Measurements from ENCODE around the gene ZNF497. TPM values are rescaled to one million over a fixed set of nuclear protein-coding genes. Genes with fewer than 3 reads are reported as not detected.
"Not testable (repeated sequence)": the region's sequence is repeated elsewhere in the genome, so short reads cannot be mapped to it uniquely, and the experiment has no call there.

The ZNF497 gene
- total RNA-seq (2014; rRNA removed; shearing (Covaris generic)): 1.5 and 2.7 TPM in 2 replicates

GRCh38 chr19:58362272-58362994 is at the start of gene ZNF497:
Gene ZNF497, minus strand, starts transcription at chr19:58362751. Its CDS starts 5,116 bp downstream, at chr19:58357635.
- peak; percentile 99 for DNase-seq (ENCODE audit: low read depth)

GRCh38 chr19:58409010-58409790 is 46.6 kb upstream of the ZNF497 start:
- peak; percentile 58 for DNase-seq (ENCODE audit: low read depth)

GRCh38 chr19:58408152-58409009 is 45.8 kb upstream of the ZNF497 start, which contains the start of gene ZNF584:
Gene ZNF584, plus strand, starts transcription at chr19:58408649. Its CDS starts 499 bp downstream, at chr19:58409148.
- DNase-seq (ENCODE audit: low read depth): peak; percentile 97

DNA sequence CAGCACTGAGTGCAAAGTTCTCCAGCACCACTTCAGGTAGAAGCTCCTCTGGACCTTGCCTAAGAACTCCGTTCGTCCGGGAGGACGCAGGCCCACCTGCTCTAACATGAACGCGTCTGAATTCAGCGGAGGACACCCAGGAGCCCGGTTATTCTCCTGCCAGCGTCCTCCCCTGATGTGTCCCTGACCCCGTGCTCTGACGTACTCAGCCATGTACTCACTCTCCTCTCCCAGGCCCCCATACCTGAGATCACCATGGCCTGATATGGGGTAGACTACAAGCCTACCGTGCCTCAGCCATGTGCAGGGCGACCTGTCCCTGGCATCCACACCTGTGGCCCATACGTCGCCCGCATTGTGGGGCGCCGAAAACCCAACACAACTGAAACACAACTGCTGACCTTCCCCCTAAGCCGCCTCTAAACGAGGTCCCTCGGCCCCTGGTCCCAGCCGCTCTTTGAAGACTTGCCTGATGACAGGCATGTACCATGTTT is 45.2 kb upstream of the ZNF497 start:
- DNase-seq (ENCODE audit: low read depth): peak; percentile 23

GRCh38 chr19:58406818-58407657 is 44.5 kb upstream of the ZNF497 start:
- no peak for DNase-seq (ENCODE audit: low read depth)

- DNase-seq (ENCODE audit: low read depth): not testable (repeated sequence)
Measured at GRCh38 chr19:58403920-58404478, 41.4 kb upstream of the ZNF497 start.

- no peak for DNase-seq (ENCODE audit: low read depth)
Measured at GRCh38 chr19:58401840-58402421, 39.4 kb upstream of the ZNF497 start.

DNA sequence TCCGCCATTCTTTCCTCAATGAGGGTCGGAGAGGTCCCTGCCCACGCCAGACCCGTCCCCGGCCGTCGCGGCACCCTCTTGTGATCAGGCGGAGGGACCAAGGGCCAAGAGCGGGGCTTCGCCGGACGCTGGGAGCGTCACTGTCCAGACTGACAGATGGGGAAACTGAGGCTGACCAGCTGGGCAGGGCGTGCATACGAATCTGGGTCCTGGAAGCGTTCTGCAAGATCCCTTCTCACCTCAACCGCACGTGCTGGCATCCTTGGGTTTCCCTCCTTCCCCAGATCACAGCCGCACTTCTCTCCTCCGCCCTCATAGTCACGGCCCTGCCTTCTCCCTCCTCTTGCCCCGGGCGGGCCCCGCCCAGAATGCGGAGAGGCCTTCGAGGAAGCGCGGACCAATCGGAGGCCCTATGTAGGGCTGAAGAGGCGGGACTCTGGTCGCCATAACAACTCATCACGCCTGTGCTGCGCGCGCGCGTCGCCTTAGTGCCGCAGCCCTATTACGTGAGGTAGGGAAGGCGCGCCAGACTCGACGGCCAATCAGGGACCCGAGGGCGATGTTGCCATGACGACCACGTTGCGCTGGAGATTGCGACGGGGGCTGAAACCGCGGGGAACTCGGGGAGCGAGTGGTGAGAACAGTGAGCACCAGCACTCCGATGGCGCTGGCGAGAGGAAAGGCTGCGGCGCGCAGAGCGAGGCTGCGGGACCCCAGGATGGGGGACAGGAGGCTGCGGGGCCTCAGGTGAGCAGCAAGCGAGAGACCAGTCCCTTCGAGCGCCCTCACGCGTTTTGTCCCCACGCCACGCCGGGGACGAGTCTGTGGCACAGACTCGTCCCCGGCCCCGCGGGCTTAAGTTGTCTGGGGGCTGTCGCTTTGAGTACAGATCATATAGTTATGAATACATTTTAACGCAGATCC is 38.6 kb upstream of the ZNF497 start:
- DNase-seq (ENCODE audit: low read depth): peak; percentile 100

DNA sequence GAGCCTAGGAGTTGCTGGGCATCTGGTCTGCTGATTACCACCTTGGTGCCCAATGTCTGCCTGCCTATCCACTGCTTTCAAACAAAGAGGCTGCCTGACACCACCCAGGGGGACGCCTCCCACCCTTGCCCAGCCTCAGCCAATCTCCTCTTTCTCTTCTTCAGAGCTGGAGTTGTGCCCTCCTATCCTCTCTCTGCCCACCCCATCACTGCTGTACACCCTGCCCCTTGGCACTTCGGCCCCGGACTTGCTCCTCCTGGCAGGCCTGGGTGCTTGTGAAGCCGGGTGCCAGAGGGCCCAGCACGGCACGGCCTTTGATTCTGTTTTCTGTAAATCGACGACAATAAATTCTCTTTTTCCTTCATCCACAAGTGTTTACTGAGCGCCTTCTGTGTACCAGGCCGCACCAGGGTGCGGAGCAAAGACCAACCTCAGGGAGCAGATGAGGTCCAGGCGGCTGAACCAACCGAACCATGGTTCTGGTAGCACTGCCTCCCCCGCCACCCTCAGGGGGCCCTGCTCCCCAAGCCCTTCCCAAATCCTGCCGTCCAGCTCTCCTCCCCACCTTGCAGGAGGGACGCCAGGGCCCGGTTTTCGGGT is 37.9 kb upstream of the ZNF497 start:
- peak; percentile 30 for DNase-seq (ENCODE audit: low read depth)

- no peak for DNase-seq (ENCODE audit: low read depth)
Measured at GRCh38 chr19:58399903-58400302, 37.4 kb upstream of the ZNF497 start.

GRCh38 chr19:58398545-58398944 is 36.0 kb upstream of the ZNF497 start:
- DNase-seq (ENCODE audit: low read depth): no peak

DNA sequence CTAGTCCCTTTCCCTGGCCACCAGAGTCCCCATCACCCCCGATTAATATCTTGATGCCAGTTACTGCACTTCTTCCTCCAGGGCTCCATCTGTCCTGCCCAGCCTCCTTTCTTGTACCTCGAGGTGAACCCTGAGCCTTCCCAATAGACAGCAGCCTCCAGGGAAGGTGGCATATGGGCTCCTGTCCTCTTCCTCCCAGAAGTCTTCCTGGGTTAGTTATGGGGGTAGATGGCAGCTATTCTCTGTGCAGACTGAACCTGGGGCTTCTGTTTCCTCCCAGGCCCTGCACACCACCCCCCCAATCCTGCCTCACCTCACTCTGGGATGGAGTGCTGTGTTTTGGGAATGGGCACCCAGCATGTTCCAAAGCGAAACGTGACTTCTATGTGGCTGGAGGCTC is 35.5 kb upstream of the ZNF497 start:
- no peak for DNase-seq (ENCODE audit: low read depth)

DNA sequence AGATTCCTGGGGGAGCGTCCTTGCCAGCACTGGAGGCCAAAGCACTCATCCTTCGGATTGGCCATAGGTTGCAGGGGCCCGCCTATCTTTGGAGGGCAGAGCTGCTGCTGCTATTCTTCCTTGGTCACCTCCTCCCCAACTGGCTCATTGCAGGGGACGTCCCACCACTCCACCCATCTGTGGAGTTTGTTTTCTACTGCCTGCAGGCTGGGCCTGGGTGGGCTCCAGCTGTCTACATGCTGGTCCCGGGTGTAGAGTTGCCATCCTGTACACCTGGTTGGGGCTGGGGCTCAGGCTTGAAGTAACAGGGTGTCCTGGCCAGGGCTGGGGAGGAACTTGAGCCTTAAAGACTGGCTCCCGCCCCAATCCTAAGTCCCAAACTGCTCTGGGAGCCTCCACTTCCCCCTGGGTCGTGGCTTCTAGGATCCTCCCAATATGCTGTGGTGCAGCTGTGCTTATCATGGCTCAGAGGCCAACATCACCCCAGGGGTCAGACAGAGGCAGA is 35.0 kb upstream of the ZNF497 start:
- DNase-seq (ENCODE audit: low read depth): peak; percentile 32

GRCh38 chr19:58396691-58397532 is 34.4 kb upstream of the ZNF497 start:
- no peak for DNase-seq (ENCODE audit: low read depth)

DNA sequence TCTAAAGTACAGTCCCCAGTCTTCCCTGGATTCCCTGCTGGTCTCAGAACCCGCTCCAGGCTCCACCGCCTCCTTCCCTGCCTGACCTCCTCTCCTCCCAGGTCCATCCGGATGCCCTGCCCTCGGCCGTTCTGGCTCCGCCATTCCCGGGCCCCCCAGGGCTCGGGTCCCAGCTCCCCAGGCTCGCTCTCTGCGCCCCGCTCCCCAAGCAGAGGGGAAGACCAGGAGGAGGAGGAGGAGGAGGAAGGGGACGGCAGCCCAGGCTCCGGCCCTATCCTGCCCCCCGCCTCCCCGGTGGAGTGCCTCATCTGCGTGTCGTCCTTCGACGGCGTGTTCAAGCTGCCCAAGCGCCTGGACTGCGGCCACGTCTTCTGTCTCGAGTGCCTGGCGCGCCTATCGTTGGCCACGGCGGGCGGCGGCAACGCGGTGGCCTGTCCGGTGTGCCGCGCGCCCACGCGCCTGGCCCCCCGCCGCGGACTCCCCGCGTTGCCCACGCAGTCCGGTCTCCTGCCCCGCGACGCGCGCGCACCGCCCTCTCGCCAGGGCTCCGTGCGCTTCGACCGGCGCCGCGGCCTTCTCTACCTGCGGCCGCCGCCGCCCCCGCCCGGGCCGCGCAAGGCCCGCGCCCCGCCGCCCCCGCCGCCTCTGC is 33.6 kb upstream of the ZNF497 start:
- peak; percentile 45 for DNase-seq (ENCODE audit: low read depth)

DNA sequence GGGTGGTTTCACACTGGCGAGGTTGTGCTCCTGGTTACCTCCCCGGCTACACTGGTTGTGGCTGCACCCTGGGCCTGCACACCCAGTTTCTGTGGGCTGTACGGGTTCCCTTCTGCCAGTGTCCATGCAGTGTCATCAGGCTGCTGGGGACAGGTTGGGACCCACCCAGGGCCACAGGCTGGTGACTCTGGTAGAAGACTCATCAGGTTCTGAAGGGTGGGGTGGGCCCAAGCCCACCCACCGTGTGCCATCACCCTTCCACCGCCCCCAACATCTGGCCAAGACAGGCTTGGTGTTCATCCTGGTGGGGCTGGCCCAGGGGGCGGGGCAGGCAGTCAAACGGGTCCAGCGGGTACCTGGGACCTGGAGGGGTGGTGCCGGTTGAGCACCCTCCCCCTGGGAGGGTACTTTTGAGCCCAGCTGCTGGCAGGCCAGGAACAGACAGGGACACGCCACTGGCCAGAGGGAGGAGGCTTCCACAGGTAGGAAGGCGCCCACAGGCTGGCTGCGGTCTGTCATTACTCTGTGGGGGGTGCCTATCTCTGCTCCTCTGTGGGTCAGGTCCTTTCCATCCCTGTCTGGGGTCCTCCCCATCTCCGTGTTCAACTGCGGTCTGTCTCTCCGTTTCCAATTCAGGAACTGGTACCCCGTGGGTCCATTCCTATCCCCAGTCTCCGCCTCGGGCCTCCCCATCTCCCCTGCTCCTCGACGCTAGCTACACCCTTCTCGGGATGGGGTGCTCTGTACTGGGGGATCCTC is 32.8 kb upstream of the ZNF497 start, which contains the start of gene RNF225:
RNF225 (plus strand) TSS at position 437 of the 759 bp plus-strand sequence. CDS start 434 bp downstream, outside the sequence.
- DNase-seq (ENCODE audit: low read depth): peak; percentile 63
